BE2C (cell line): ENCODE results near the gene HLA-DOA.

Experiments used
- DNase-seq: peaks from one replicate; pipeline ENCODE4 v3.0.0-alpha.2; 2020
- H3K27me3 ChIP-seq: fragments of 250-450 bp; sonication (Bioruptor Pico); 2 replicates; pipeline ENCODE4 v1.5.1; 2020; ENCODE audit warnings: mild to moderate bottlenecking
- H3K36me3 ChIP-seq: fragments of 250-450 bp; sonication (Bioruptor Pico); 2 replicates; pipeline ENCODE4 v1.5.1; 2020; ENCODE audit warnings: mild to moderate bottlenecking
- H3K4me1 ChIP-seq: fragments of 250-450 bp; sonication (Bioruptor Pico); 2 replicates; pipeline ENCODE4 v1.5.1; 2020
- H3K4me3 ChIP-seq: 2 replicates; pipeline ENCODE4 v1.5.1; 2011; ENCODE audit warnings: low read depth, low read length
- H3K9me3 ChIP-seq: fragments of 250-450 bp; sonication (Bioruptor Pico); 2 replicates; pipeline ENCODE4 v1.5.1; 2020
- CTCF ChIP-seq: IDR thresholded peaks from 2 replicates; pipeline ENCODE4 v1.5.1; 2012; ENCODE audit warnings: mild to moderate bottlenecking, low read depth, low read length

Gene HLA-DOA

GRCh38 chr6:32963866-32964265 lies 45.5 kb downstream of the HLA-DOA start:
- H3K4me1 ChIP-seq: peaks cover 5% of the 10 kb centered on the region; the same call in 1 of the 2 replicates
- TF ChIP-seq CTCF: no peak
- no peak overlapping the region for H3K4me3 ChIP-seq
- H3K36me3 ChIP-seq: no peaks in the 10 kb centered on the region
- H3K27me3 ChIP-seq: no peaks in the 10 kb centered on the region
- no peaks in the 10 kb centered on the region for H3K9me3 ChIP-seq
- no peak for DNase-seq

- no peak for TF ChIP-seq CTCF
- Histone ChIP-seq H3K36me3 (no peaks in the 10 kb centered on the region), H3K4me3 (no peak overlapping the region), H3K4me1 (peaks cover 5% of the 10 kb centered on the region; the same call in 1 of the 2 replicates), H3K9me3 (no peaks in the 10 kb centered on the region), H3K27me3 (no peaks in the 10 kb centered on the region)
- DNase-seq: no peak
Measured at GRCh38 chr6:32962213-32962826, 47.1 kb downstream of the HLA-DOA start.

GRCh38 chr6:32960563-32960962 lies 48.8 kb downstream of the HLA-DOA start:
- no peaks in the 10 kb centered on the region for H3K27me3 ChIP-seq
- H3K9me3 ChIP-seq: no peaks in the 10 kb centered on the region
- no peaks in the 10 kb centered on the region for H3K36me3 ChIP-seq
- no peak for DNase-seq
- H3K4me1 ChIP-seq: peaks cover 5% of the 10 kb centered on the region; the same call in 1 of the 2 replicates
- no peak for TF ChIP-seq CTCF
- H3K4me3 ChIP-seq: no peak overlapping the region

- no peak overlapping the region for H3K4me3 ChIP-seq
- no peaks in the 10 kb centered on the region for H3K27me3 ChIP-seq
- H3K4me1 ChIP-seq: no peaks in the 10 kb centered on the region
- no peaks in the 10 kb centered on the region for H3K9me3 ChIP-seq
- TF ChIP-seq CTCF: no peak
- DNase-seq: no peak
- H3K36me3 ChIP-seq: no peaks in the 10 kb centered on the region
Measured at GRCh38 chr6:32956176-32956575, 53.2 kb downstream of the HLA-DOA start.

GRCh38 chr6:32954986-32955802 lies 54.2 kb downstream of the HLA-DOA start:
- TF ChIP-seq CTCF: peak; percentile 56
- no peak overlapping the region for H3K4me3 ChIP-seq
- DNase-seq: peak; percentile 25
- H3K4me1 ChIP-seq: no peaks in the 10 kb centered on the region
- no peaks in the 10 kb centered on the region for H3K9me3 ChIP-seq
- no peaks in the 10 kb centered on the region for H3K27me3 ChIP-seq
- no peaks in the 10 kb centered on the region for H3K36me3 ChIP-seq

GRCh38 chr6:32954267-32954666 lies 55.1 kb downstream of the HLA-DOA start:
- H3K4me1 ChIP-seq: no peaks in the 10 kb centered on the region
- no peak for TF ChIP-seq CTCF
- no peak for DNase-seq
- H3K9me3 ChIP-seq: no peaks in the 10 kb centered on the region
- H3K4me3 ChIP-seq: no peak overlapping the region
- no peaks in the 10 kb centered on the region for H3K27me3 ChIP-seq
- H3K36me3 ChIP-seq: no peaks in the 10 kb centered on the region
